Muscle of arm (tissue), 12 donors: ENCODE data around the gene ERC2. TPM values are rescaled to one million over a fixed set of nuclear protein-coding genes. Genes with fewer than 3 reads are reported as not detected.

Source experiments
- DNase-seq: peaks from one replicate; pipeline ENCODE4 v3.0.0-alpha.2; 2013
- polyA plus RNA-seq, 12 donors: library from polyadenylated mRNA; unstranded; fragments of 120-200 nt; gene quantifications; one replicate each; pipeline ENCODE4 v1.2.1, GENCODE V29; 2013; ENCODE audit not compliant: insufficient read length in 12 of 12

The ERC2 gene
- polyA plus RNA-seq, 12 donors: 0.87 to 3.0 (median 1.8) TPM; not detected in 2

- no peak for DNase-seq
Observed at GRCh38 chr3:56369914-56370313, 98.4 kb downstream of the ERC2 start.

- no peak for DNase-seq
Observed at GRCh38 chr3:56368846-56369245, 99.4 kb downstream of the ERC2 start.

DNA sequence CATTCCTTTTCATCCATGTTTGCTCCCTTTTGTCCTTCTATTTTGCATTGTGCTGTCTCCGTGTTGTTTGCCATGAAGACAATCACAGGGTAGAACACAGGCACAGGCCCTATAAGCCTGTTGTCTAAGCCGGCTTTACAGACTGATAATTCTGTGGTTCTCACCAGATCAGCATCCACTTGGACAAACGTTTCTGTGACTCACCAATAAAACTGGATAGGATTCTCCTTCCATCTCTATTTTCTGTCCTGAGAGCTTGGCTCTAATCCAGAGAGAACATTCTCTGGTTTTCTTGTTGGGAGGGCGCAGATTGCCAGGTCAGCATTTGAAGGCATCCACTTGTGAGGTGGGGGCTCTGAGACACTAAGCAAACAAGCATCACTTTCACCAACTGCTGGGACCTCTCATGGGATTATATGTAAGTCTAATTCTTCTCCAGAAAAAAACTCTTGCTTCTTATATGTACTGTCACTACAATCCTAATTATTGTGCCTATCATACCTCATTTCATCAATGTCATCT, 101.6 kb downstream of the ERC2 start:
- DNase-seq: no peak

DNA sequence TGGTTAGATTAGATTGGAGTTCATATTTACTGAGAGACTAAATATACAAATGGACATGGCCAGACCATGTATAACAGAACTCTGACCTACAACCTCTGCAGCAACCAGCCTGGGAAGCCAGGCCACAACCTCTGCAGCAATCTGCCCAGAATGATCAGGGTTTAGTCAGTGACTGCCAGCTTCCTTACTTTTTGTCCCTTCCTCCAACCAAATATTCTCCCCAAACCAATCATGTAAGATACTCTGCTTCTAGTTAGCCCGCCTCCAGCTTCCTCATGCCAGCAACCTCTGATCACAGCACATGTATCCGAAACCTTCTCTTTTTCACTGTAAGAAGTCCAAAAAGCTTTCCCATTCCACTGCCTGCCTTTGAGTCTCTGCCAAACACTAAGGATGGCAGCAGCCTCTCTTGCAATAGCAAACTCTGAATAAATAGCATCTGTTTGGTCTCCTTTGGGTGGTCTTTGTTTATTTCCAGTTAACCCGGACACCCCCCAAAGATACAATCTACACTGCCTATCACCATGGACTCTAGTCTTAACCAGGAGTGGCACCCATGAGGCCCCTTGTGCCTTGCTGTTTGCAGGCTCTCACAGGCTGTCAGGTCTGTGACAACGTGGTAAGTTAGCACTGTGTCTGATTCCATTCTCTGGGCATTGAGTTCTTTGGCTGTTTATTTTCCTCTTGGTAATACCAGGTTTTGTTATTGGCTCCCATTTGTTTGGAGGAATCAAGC, 102.2 kb downstream of the ERC2 start:
- DNase-seq: no peak

GRCh38 chr3:56364665-56365064, 103.6 kb downstream of the ERC2 start:
- DNase-seq: no peak

GRCh38 chr3:56363720-56364119, 104.5 kb downstream of the ERC2 start:
- DNase-seq: no peak

DNA sequence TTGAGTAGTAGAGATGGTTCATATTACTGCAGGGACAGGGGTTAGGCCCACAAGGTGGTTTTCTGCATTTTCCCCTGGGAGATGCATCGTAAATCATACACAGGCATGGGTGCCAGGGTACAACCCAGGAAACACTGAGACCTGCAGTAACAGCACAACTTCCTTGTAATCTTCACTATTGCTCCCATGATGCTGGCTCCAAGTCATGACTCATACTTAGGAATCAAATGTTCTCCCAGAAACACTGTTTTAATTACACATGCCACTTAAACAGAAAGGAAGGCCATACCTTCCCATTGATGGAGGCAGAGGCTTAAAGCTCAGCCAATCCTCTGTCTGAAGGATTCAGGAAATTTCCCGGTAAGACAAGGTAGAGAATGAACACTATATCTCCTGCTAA, 106.5 kb downstream of the ERC2 start:
- DNase-seq: no peak

GRCh38 chr3:56357266-56357665, 111.0 kb downstream of the ERC2 start:
- no peak for DNase-seq

DNA sequence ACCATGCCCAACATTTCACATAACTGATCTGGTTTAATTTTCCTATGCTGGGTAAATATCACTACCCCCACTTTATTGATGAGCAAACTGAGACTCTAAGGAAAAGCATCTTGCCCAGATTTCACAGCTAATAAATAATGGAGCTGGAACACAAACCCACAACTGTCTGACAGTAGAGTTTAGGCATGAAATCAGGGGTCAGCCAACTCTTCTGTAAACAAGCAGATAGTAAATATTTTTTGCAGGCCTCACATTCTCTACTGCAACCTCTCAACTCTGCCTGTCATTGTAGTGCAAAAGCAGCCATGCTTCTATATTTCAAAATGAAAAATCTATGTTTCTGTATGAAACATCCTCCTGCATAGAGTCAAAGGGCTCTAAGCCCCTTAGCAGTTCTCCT, 111.5 kb downstream of the ERC2 start:
- no peak for DNase-seq

DNA sequence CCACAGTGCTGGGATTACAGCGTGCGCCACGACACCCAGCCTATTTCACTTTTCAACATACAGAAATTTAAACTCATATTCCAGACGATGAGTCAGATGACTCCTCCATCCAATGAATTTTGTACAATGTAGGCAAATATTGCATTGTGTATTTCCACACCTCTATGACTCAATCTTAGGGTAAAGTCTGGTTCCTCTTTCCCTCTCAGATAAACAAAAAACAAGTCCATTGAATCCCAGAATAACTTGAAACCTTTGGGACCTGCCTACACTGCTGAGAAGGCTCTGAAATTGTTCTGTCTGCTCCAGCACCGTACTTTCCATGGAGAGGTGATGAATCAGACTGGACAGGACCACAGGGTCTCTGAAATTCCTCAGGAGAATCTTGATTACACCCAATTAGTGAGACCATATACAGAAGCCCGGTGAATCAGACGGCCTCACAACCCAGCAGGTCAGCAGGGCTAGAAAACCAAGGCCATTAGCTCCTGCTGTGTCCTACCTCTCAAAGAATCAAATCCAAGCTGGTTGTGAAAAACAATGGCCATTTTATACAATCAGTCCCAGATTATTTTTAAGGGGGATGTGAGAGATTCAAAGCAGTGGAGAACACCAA, 112.6 kb downstream of the ERC2 start:
- no peak for DNase-seq

DNA sequence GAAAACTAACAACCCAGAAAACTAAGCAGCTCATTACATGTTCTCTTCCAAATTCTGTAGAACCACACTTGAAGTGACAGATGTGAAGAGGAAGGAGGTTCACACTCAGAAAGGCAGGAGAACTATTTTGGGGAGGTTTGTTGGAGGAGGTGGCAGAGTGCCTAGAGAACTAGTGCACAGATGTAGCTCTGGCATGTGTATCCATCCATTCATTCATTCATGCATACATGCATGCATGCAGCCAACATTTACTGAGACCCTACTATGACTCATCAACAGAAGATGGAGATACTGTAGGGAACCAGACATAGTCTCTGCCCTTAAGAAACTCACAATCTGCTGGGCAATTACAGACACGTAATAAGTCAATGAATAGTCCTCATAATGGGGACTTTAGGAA, 116.7 kb downstream of the ERC2 start:
- DNase-seq: no peak

GRCh38 chr3:56347219-56347871, 120.9 kb downstream of the ERC2 start:
- DNase-seq: peak; percentile 15

DNA sequence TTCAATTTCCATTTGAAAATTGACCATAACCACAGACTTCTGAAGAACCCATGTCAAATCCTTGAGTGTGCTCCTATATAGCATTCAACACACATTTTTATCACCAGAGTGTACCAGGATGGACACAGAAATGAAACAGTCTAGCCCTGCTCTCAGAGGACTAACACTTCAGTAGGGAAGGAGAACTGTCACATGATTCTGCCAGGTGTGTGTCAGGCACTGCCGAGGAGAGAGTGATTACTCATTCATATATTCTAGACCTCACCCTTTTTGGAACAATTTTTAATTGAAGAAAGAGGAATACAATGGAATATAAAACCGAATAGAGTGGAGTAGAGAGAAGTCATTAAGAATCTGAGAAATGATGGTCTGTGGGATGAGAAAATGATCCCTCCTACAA, 125.8 kb downstream of the ERC2 start:
- DNase-seq: no peak

- DNase-seq: no peak
Observed at GRCh38 chr3:56339671-56340070, 128.6 kb downstream of the ERC2 start.

DNA sequence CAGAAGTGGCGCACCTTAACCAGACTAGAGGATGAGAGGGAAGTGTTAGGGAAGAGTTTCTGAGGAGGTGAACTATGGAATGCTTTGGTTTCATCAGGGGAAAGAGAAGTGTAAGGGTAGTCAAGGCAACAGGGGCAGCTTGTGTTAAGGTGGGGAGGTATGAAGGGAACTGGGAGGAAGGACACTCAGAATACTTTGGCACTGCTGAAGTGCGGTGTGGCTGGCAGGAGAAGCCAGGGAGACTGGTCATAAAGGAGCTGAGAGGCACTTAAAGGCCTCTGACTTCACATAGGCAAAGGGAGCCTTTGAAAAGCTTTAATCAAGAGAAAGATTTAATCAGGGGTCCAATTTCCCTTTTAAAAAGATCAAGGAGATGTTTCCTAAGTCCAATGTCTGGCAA, 129.0 kb downstream of the ERC2 start:
- DNase-seq: no peak

DNA sequence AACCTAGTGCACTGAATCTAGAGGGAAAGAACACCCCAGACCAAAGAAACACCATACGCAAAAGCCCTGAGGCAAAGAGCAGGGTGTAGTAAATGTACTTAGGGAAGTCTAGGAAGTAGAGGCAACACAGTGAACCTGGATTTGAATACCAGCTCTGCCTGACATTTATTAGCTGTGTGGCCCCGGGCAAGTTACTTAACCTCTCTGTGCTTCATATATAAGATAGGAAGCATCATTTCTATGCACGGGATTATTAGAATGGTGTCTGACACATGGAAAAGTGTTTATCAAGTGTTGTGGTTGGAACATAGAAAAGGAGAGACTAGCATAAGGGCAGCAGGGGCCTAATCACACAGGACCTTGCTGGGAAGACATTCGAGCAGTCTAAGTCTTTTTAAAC, 132.2 kb downstream of the ERC2 start:
- DNase-seq: no peak

DNA sequence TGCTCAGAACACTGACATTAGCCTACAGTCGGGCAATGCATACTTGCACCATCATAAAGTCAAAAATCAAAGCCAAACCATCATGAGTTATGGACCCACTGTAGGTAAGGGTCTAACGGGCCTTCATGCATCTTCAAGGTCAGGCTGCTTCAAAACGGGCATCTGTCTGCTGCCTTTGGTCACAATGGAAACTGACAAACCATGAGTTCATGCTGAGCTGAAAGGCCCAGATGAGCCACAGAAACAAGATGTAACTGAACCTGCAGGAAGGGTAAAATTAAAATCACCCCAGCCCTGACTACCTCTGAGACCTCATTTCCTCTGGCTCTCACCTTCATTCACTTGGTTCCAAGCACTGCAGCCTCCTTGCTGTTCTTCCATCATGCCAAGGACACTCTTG, 143.8 kb downstream of the ERC2 start:
- no peak for DNase-seq

DNA sequence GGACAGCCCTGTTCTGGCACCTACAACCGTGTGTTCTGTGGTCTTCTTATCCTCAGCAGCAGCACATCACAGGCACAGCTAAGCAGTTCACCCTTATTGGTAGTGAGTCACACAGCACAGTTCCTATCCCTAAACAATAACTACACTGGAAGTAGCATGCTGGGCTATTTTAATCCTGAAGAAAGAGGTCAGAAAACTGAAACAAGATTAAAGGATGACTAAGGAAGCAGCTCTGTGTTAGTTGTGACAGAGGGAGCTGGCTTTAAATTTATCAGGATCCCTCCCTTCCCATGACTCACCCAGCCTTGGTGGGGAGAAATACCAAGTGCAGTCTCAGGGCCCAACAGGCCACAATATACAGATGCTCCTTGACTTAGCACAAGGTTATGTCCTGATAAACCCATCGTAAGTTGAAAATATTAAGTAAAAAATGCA, 144.3 kb downstream of the ERC2 start:
- no peak for DNase-seq

DNA sequence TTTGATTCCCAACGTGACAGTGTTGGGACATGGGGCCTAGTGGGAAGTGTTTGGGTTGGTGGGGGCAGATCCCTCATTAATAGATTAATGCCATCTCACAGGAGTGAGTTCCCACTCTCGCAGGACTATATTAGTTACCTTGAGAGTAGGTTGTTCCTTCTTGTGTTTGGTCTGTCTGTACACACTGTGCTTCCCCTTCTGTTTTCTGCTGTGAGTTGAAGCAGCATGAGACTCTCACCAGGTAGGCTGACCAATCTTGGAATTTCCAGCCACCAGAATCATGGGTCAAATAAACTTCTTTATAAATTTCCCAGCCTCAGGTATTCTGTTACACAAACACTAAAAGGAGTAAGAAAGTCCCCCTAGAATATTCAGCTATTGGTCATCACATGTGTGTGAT, 145.4 kb downstream of the ERC2 start:
- DNase-seq: no peak

GRCh38 chr3:56321892-56322291, 146.4 kb downstream of the ERC2 start:
- DNase-seq: no peak

GRCh38 chr3:56321383-56321782, 146.9 kb downstream of the ERC2 start:
- DNase-seq: no peak

DNA sequence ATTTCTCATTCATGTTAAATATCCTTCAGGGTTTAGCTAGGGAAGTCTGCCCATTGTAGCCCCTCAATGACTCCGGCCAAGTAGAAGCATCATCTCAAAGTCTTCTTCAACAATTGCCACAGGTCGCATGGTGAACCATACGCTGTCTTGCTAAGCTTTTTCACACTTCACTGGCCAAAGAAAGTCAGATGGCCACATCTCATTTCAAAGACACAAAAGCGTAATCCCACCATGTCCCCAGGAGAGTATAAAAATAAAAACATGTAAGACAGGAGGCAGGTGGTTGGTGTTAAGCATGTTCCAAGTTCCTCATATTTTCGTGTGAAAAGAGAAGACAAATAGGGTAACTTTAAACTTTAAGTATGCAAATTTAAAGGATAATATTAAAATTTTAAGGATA, 147.4 kb downstream of the ERC2 start:
- DNase-seq: no peak

GRCh38 chr3:56318891-56319290, 149.4 kb downstream of the ERC2 start:
- no peak for DNase-seq
